Activated naive CD4-positive, alpha-beta T cell treated with anti-CD3 and anti-CD28 coated beads, Interleukin-2, amount 10 ng/mL, durations not matched to agents 7 days and 5 days (primary cell): ENCODE measurements around the gene WDR91.

Source experiments
- CTCF ChIA-PET: fragments of 350-600 bp; sonication (Branson Sonifier 250); formaldehyde crosslinking; loops from one replicate; lab custom pipeline; 2021; ENCODE audit warnings: antibody characterized with exemption; lab: Charles Lee
- DNase-seq: peaks from one replicate; pipeline ENCODE4 v3.0.0-alpha.2; 2020
- H3K27ac Mint-ChIP-seq: one replicate; pipeline ENCODE4 v1.8.0; 2021; ENCODE audit warnings: mild to moderate bottlenecking, moderate library complexity, mixed read lengths
- H3K27me3 Mint-ChIP-seq: one replicate; pipeline ENCODE4 v1.8.0; 2021; ENCODE audit warnings: mild to moderate bottlenecking, mixed read lengths
- H3K36me3 Mint-ChIP-seq: one replicate; pipeline ENCODE4 v1.8.0; 2021; ENCODE audit warnings: mixed read lengths
- H3K4me1 Mint-ChIP-seq: one replicate; pipeline ENCODE4 v1.8.0; 2021; ENCODE audit warnings: mixed read lengths
- H3K4me3 Mint-ChIP-seq: one replicate; pipeline ENCODE4 v1.8.0; 2021; ENCODE audit warnings: mild to moderate bottlenecking, moderate library complexity, mixed read lengths
- H3K9me3 Mint-ChIP-seq: one replicate; pipeline ENCODE4 v1.8.0; 2021; ENCODE audit warnings: mixed read lengths

The WDR91 gene

GRCh38 chr7:135150072-135150782 lies 61.1 kb downstream of the WDR91 start:
- peaks cover 67% of the 10 kb centered on the region for H3K4me1 Mint-ChIP-seq
- no peaks in the 10 kb centered on the region for H3K27me3 Mint-ChIP-seq
- peak overlapping the region; percentile 80 for H3K4me3 Mint-ChIP-seq
- CTCF ChIA-PET: interaction anchor here (1.1 to 5.8 kb wide), 2 partner anchors 10 to 19 kb away, joined by 4 to 59 read pairs; partner anchors contain the start of gene CYREN
- DNase-seq: no peak
- H3K27ac Mint-ChIP-seq: peak overlapping the region; percentile 64
- peaks cover 47% of the 10 kb centered on the region for H3K36me3 Mint-ChIP-seq
- H3K9me3 Mint-ChIP-seq: peaks cover 23% of the 10 kb centered on the region

- H3K4me3 Mint-ChIP-seq: peak within 1 kb of the TSS; percentile 80
- H3K36me3 Mint-ChIP-seq: peaks cover 31% of the 10 kb centered on the region
- H3K4me1 Mint-ChIP-seq: peaks cover 60% of the 10 kb centered on the region
- peak; percentile 77 for DNase-seq
- H3K27me3 Mint-ChIP-seq: no peaks in the 10 kb centered on the region
- peaks cover 4% of the 10 kb centered on the region for H3K9me3 Mint-ChIP-seq
- CTCF ChIA-PET: interaction anchor here (0.7 to 5.8 kb wide), 10 partner anchors 10 to 715 kb away, joined by 3 to 59 read pairs (median 4); partner anchors contain the start of genes AGBL3 and CYREN
- peak within 1 kb of the TSS; percentile 96 for H3K27ac Mint-ChIP-seq
Measured at GRCh38 chr7:135147899-135148721, 63.2 kb downstream of the WDR91 start, which contains the start of gene TMEM140. Gene TMEM140 (plus strand): TSS chr7:135148072. CDS start chr7:135164442, 16,370 bp downstream.

GRCh38 chr7:135147341-135147898 lies 63.9 kb downstream of the WDR91 start:
- Mint-ChIP-seq H3K4me3 (peak overlapping the region; percentile 80), H3K27ac (peak overlapping the region; percentile 96), H3K36me3 (peaks cover 24% of the 10 kb centered on the region), H3K9me3 (no peaks in the 10 kb centered on the region), H3K4me1 (peaks cover 55% of the 10 kb centered on the region), H3K27me3 (no peaks in the 10 kb centered on the region)
- peak; percentile 33 for DNase-seq
- CTCF ChIA-PET: interaction anchor here (0.7 to 5.8 kb wide), 10 partner anchors 11 to 715 kb away, joined by 3 to 59 read pairs (median 4); partner anchors contain the start of genes AGBL3 and CYREN

GRCh38 chr7:135143885-135144668 lies 67.2 kb downstream of the WDR91 start:
- H3K27me3 Mint-ChIP-seq: no peaks in the 10 kb centered on the region
- CTCF ChIA-PET: interaction anchor here (1.8 kb wide), 1 partner anchor 158 kb away, joined by 5 read pairs; the partner anchor contains the start of gene AGBL3
- H3K36me3 Mint-ChIP-seq: peaks cover 3% of the 10 kb centered on the region
- DNase-seq: no peak
- no peak overlapping the region for H3K4me3 Mint-ChIP-seq
- no peak overlapping the region for H3K27ac Mint-ChIP-seq
- H3K9me3 Mint-ChIP-seq: no peaks in the 10 kb centered on the region
- peaks cover 26% of the 10 kb centered on the region for H3K4me1 Mint-ChIP-seq
